ENCODE results near the gene STX11.

STX11 gene

GRCh38 chr6:144134176-144134575 lies 16.1 kb upstream of the STX11 start:
- Histone ChIP-seq H3K36me3 (ENCODE audit: control insufficient read depth, low read length) (no peaks in the 10 kb centered on the region), H3K4me1 (ENCODE audit: control insufficient read depth, low read length) (no peaks in the 10 kb centered on the region), H3K4me2 (ENCODE audit: low read length) (no peak overlapping the region), H4K20me1 (ENCODE audit: control insufficient read depth, insufficient read depth, low read depth, low read length) (no peaks in the 10 kb centered on the region), H3K27me3 (ENCODE audit: control insufficient read depth, low read length) (peaks cover 9% of the 10 kb centered on the region), H3K27ac (ENCODE audit: low read depth, low read length) (no peak overlapping the region), H3K9me3 (ENCODE audit: control insufficient read depth, insufficient read depth, low read length) (no peaks in the 10 kb centered on the region), H3K79me2 (ENCODE audit: control insufficient read depth, low read length) (no peaks in the 10 kb centered on the region), H3F3A (ENCODE audit: control insufficient read depth, insufficient read depth) (no peaks in the 10 kb centered on the region), H3K9me2 (replicated peaks; ENCODE audit: control insufficient read depth, low read length) (no peaks in the 10 kb centered on the region), H3K4me3 (ENCODE audit: low read length) (no peak overlapping the region)
- no peak for TF ChIP-seq CTCF (IDR thresholded peaks at IDR 0.05; ENCODE audit: low read depth, low read length, poor library complexity, severe bottlenecking)
- TF ChIP-seq EZH2phosphoT487 (IDR thresholded peaks at IDR 0.05; ENCODE audit: borderline replicate concordance, low read length), result no peak

DNA sequence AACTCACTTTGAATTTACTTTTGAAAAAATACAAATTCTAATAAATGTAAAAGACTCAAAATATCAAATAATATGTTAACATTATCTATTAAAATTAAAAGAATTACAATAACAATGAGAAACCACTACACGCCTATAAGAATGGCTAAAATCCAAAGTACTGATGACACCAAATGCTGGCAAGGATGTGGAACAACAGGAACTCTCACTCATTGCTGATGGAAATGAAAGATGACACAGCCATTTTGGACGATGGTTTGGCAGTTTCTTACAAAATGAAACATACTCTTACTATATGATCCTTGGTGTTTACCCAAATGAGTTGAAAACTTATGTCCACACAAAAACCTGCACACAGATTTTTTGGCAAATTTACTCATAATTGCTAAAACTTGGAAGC lies 15.6 kb upstream of the STX11 start:
- Histone ChIP-seq H4K20me1 (ENCODE audit: control insufficient read depth, insufficient read depth, low read depth, low read length) (no peaks in the 10 kb centered on the region), H3K27ac (ENCODE audit: low read depth, low read length) (no peak overlapping the region), H3K4me3 (ENCODE audit: low read length) (no peak overlapping the region), H3K4me1 (ENCODE audit: control insufficient read depth, low read length) (no peaks in the 10 kb centered on the region), H3K36me3 (ENCODE audit: control insufficient read depth, low read length) (no peaks in the 10 kb centered on the region), H3K9me3 (ENCODE audit: control insufficient read depth, insufficient read depth, low read length) (no peaks in the 10 kb centered on the region), H3K4me2 (ENCODE audit: low read length) (no peak overlapping the region), H3K79me2 (ENCODE audit: control insufficient read depth, low read length) (no peaks in the 10 kb centered on the region), H3F3A (ENCODE audit: control insufficient read depth, insufficient read depth) (no peaks in the 10 kb centered on the region), H3K27me3 (ENCODE audit: control insufficient read depth, low read length) (peaks cover 11% of the 10 kb centered on the region), H3K9me2 (replicated peaks; ENCODE audit: control insufficient read depth, low read length) (no peaks in the 10 kb centered on the region)
- no peak for TF ChIP-seq EZH2phosphoT487 (IDR thresholded peaks at IDR 0.05; ENCODE audit: borderline replicate concordance, low read length)
- TF ChIP-seq CTCF (IDR thresholded peaks at IDR 0.05; ENCODE audit: low read depth, low read length, poor library complexity, severe bottlenecking), result no peak

GRCh38 chr6:144138542-144138941 lies 11.8 kb upstream of the STX11 start:
- no peaks in the 10 kb centered on the region for H4K20me1 ChIP-seq (ENCODE audit: control insufficient read depth, insufficient read depth, low read depth, low read length)
- H3K9me3 ChIP-seq (ENCODE audit: control insufficient read depth, insufficient read depth, low read length), result no peaks in the 10 kb centered on the region
- no peaks in the 10 kb centered on the region for H3K9me2 ChIP-seq (replicated peaks; ENCODE audit: control insufficient read depth, low read length)
- H3K4me2 ChIP-seq (ENCODE audit: low read length), result no peak overlapping the region
- H3F3A ChIP-seq (ENCODE audit: control insufficient read depth, insufficient read depth), result no peaks in the 10 kb centered on the region
- no peak overlapping the region for H3K4me3 ChIP-seq (ENCODE audit: low read length)
- H3K27ac ChIP-seq (ENCODE audit: low read depth, low read length), result no peak overlapping the region
- H3K4me1 ChIP-seq (ENCODE audit: control insufficient read depth, low read length), result peaks cover 8% of the 10 kb centered on the region
- TF ChIP-seq EZH2phosphoT487 (IDR thresholded peaks at IDR 0.05; ENCODE audit: borderline replicate concordance, low read length) (no peak), CTCF (IDR thresholded peaks at IDR 0.05; ENCODE audit: low read depth, low read length, poor library complexity, severe bottlenecking) (no peak)
- H3K36me3 ChIP-seq (ENCODE audit: control insufficient read depth, low read length), result no peaks in the 10 kb centered on the region
- H3K79me2 ChIP-seq (ENCODE audit: control insufficient read depth, low read length), result no peaks in the 10 kb centered on the region
- peaks cover 7% of the 10 kb centered on the region for H3K27me3 ChIP-seq (ENCODE audit: control insufficient read depth, low read length)

GRCh38 chr6:144139817-144140216 lies 10.5 kb upstream of the STX11 start:
- H3F3A ChIP-seq (ENCODE audit: control insufficient read depth, insufficient read depth), result no peaks in the 10 kb centered on the region
- H3K36me3 ChIP-seq (ENCODE audit: control insufficient read depth, low read length), result no peaks in the 10 kb centered on the region
- H4K20me1 ChIP-seq (ENCODE audit: control insufficient read depth, insufficient read depth, low read depth, low read length), result no peaks in the 10 kb centered on the region
- H3K79me2 ChIP-seq (ENCODE audit: control insufficient read depth, low read length), result no peaks in the 10 kb centered on the region
- no peak overlapping the region for H3K27ac ChIP-seq (ENCODE audit: low read depth, low read length)
- H3K4me2 ChIP-seq (ENCODE audit: low read length), result no peak overlapping the region
- no peak overlapping the region for H3K4me3 ChIP-seq (ENCODE audit: low read length)
- no peaks in the 10 kb centered on the region for H3K9me3 ChIP-seq (ENCODE audit: control insufficient read depth, insufficient read depth, low read length)
- peaks cover 8% of the 10 kb centered on the region for H3K4me1 ChIP-seq (ENCODE audit: control insufficient read depth, low read length)
- TF ChIP-seq CTCF (IDR thresholded peaks at IDR 0.05; ENCODE audit: low read depth, low read length, poor library complexity, severe bottlenecking), result no peak
- no peaks in the 10 kb centered on the region for H3K9me2 ChIP-seq (replicated peaks; ENCODE audit: control insufficient read depth, low read length)
- peaks cover 7% of the 10 kb centered on the region for H3K27me3 ChIP-seq (ENCODE audit: control insufficient read depth, low read length)
